NCI-H1694 (cell line): ENCODE measurements around the gene UBR1.
"Not testable (repeated sequence)": the region's sequence is repeated elsewhere in the genome, so short reads cannot be mapped to it uniquely, and the experiment has no call there.

Experiments
- DNase-seq: peaks from one replicate; lab custom pipeline; 2025; lab: John Stamatoyannopoulos, UW

UBR1 gene

DNA sequence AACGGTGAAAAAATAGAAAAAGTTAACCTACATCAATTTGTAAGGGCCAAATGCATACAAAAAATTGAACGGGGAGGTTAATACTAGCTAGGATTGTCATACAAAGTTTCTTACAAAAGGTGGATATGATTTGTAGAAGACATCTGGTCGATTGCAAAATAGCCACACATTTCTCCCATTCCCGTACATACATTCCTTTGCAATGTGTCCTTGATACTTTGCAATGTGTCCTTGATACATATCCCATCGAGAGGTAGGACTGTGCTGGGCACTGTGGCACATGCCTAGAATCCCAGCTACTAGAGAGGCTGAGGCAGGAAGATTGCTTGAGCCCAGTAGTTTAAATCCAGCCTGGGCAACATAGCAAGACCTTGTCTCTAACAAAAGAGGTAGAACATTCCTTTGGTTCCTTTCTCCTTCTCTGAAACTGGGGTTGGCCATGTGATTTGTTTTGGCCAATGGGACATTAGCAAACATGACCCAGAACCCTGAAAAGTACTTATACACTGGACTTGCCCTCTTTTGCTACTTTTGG lies 194.7 kb downstream of the UBR1 start:
- DNase-seq, result no peak

DNA sequence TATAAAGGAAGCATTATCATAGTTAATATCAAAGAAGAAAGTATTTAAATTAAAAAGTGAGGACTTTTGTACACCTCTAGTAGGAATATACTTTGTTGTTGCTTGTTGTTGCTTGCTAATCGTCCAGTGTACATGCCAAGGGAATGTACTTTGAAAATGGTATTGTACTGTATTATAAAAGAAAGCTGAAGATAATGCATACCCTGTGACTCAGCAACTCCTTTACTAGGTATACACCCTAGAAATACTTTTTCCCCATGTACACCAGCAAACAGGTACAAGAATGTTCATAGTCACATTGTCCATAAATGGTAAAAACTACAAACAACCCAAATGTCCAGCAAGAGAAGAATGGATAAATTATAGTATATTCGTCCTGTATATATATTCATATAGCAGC lies 197.3 kb downstream of the UBR1 start:
- no peak for DNase-seq

DNA sequence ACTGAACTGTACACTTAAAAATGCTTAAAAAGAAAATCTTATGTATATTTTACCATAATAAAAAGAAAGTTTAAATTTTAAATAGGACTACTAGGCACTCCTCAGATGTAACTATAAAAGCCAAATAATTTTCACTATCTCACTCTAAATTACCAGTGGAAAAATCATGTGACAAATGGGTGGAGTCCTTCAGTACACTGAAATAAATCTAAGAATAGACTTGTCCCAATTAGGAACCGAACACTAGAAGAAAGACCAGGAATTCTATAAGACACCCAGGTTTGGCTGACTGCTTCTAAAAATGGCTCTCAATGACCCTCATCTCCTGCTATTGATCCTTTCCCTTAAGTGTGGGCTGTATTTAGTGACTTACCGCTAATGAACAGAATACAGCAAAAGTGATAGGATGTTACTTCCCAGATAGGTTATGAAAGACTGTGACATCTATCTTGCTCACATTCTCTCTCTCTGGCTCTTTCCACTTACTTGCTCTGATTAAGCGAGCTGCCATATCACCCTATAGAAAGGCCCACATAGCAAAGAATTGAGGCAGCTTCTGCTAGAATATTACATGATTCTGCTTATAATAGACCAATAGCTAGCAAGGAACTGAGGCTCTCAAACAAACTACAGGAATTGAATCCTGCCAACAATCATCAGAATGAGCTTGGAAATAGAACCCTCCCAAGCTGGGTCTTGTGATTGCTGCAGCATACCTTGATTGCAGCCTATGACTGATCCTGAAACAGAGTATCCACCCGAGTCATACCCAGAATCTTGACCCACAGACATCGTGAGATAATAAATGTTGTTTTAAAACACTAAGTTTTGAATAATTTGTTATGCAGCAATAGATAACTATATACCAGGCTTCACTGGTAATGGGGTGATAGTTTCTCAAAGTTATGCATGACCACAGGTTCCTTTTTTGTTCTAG lies 202.2 kb downstream of the UBR1 start:
- DNase-seq, result no peak

DNA sequence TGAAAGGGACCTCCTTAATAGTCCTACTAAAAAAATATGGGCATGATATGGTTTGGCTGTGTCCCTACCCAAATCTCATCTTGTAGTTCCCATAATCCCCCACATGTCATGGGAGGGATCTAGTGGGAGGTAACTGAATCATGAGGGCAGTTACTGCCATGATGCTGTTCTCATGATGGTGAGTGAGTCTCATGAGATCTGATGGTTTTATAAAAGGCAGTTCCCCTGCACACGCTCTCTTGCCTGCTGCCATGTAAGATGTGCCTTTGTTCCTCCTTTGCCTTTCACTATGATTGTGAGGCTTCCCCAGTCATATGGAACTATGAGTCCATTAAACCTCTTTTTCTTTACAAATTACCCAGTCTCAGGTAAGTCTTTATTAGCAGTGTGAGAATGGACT lies 211.9 kb downstream of the UBR1 start:
- DNase-seq, result not testable (repeated sequence)
